HFF-Myc (cell line): Measurements from ENCODE around the gene PRSS16.
A peak's percentile ranks its signal among the peaks of the same experiment; 100 is the strongest.
"Not testable (repeated sequence)": the region's sequence is repeated elsewhere in the genome, so short reads cannot be mapped to it uniquely, and the experiment has no call there.

Experiments used
- DNase-seq: peaks from one replicate; pipeline ENCODE4 v3.0.0-alpha.2; 2011; ENCODE audit warnings: low read depth; ENCODE audit errors: extremely low read depth
- H3K4me3 ChIP-seq: replicated peaks from 2 replicates; pipeline ENCODE4 v1.5.1; 2011; ENCODE audit warnings: low read depth, mild to moderate bottlenecking, control low read depth, low read length
- CTCF ChIP-seq: IDR thresholded peaks from 2 replicates; pipeline ENCODE4 v1.5.1; 2012; ENCODE audit warnings: mild to moderate bottlenecking, low read depth, low read length, control low read depth; ENCODE audit errors: missing control alignments

Gene PRSS16

GRCh38 chr6:27255866-27256265 is 8.4 kb downstream of the PRSS16 start:
- no peak overlapping the region for H3K4me3 ChIP-seq
- no peak for TF ChIP-seq CTCF
- DNase-seq: no peak

- peak overlapping the region; percentile 6 for H3K4me3 ChIP-seq
- no peak for DNase-seq
- TF ChIP-seq CTCF: no peak
These were observed 12.9 kb downstream of the PRSS16 start for GRCh38 chr6:27260369-27260768.

GRCh38 chr6:27260836-27261375 is 13.4 kb downstream of the PRSS16 start:
- no peak for TF ChIP-seq CTCF
- DNase-seq: no peak
- H3K4me3 ChIP-seq: peak overlapping the region; percentile 6

GRCh38 chr6:27263886-27264285 is 16.4 kb downstream of the PRSS16 start:
- no peak overlapping the region for H3K4me3 ChIP-seq
- DNase-seq: no peak
- no peak for TF ChIP-seq CTCF

- not testable (repeated sequence) for DNase-seq, H3K4me3 ChIP-seq
These were observed 19.5 kb downstream of the PRSS16 start for GRCh38 chr6:27267003-27267402.

GRCh38 chr6:27267857-27268434 is 20.4 kb downstream of the PRSS16 start:
- H3K4me3 ChIP-seq: peak overlapping the region; percentile 21; the same call in 1 of the 2 replicates
- no peak for DNase-seq

GRCh38 chr6:27268803-27269202 is 21.3 kb downstream of the PRSS16 start:
- no peak for TF ChIP-seq CTCF
- no peak for DNase-seq
- H3K4me3 ChIP-seq: no peak overlapping the region

More at GRCh38 chr6:27267857-27268434, 20.4 kb downstream of the PRSS16 start:
- no peak for TF ChIP-seq CTCF
